ENCODE measurements around the gene IGF2R.

The IGF2R gene

DNA sequence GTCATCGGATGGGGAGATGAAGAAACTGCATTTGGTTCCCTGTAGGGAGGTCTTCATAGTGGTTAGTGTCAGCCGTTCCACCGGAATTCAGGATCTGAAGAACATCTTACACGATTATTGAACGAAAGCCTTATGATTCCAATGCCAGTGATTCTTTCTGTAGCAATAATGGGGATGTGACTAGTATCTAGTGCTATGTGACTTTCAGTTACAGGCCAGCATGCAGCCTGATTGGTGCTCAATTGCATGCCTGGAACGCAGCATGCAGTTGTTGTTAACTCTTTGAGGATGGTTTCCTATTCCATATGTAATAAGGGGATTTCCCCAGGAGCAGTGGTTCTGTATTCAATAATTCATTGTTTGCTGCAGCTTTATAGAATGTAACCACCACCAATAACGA lies 81.1 kb downstream of the IGF2R start:
- DNase-seq: no peak

DNA sequence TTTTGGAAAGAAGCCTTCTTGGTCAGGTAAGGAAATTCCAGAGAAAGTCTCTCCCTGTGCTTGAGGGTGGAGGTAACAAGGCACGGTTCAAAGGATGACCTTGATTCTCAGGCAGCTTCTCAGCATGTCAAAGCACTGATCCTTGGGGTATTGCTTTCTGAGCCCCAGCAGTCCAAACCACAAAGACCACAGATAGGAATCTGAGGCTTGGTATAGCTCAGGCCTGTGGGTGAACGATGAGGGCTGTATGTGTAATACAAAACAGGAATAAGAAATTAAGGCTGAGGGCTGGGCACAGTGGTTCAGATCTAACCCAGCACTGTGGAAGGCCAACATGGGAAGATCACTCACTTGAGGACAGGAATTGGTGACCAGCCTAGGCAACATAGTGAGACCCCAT lies 82.5 kb downstream of the IGF2R start:
- DNase-seq: no peak

DNA sequence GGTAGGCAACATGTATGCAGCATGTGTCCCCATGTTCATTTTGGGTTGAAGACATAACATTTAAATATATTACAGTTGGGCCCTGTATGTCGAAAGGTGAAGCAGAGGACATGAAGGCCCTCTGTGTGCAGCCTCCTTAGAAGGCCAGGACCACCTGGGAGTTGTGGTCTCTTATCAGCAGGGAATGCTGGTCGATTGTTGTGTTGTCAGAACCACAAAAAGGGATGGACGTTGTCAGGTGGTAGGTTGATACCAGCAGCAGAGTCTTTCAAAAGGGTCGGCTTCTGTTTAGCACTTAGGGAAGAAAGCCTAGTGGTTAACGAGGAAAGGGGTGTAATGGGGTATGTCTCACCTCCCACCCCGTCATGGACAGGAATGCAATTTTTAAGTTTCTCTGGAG lies 85.4 kb downstream of the IGF2R start:
- no peak for DNase-seq

DNA sequence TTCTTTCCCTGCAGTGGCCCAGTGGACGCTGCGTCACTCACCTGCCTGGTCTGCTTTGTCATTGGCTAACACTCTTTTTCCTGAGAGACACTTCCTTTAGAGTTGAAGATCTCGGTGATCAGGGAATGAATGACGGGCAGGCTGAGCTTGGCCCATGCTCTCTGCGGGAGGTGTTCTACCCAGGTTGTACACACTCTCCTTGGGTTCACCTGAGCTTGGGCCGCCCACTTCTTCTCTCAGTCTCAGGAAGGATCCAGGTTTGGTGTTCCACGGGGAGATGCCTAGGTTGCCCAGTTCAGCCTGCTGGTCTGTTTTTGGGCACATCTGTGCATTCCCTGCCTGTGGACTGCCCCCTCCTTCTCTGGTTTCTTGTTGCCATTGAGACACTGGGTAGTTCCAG lies 86.0 kb downstream of the IGF2R start:
- no peak for DNase-seq

DNA sequence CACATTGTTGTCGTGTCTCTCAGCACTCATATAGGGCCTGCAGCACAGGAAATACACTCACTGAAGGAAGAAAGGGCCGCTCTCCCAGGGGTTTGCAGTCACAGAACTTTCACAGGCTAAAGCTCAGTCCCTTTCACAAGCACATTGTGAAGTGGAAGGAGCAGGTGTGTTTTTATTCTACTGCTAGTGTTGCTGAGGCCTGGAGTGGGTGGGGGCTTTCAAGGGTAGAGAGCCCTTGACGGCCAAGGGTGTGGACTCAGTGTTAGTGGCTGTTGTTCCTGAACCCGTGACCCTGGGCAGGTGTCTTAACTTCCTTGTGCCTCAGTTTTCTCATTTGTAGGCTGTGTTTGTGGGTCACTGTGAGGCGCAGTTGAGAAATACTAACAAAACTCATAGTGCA lies 86.5 kb downstream of the IGF2R start:
- peak; percentile 85 for DNase-seq

DNA sequence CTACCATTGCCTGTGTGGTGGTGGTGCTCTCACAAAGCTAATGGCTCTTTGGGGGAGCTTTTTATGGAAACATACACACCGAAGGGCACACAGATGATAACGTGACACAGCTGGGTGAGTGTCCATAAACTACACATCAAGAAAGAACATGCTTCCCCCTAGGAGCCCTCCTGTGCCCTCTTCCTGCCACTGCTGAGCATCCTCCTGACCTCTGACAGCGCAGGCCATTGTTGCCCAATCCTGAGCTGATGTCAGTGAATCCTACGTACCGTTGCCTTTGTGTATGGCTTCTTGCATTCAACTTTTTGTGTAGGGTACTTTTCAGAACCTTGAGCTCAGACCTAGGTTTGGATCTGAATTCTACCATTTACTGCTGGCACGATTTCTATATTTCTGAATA lies 86.9 kb downstream of the IGF2R start:
- no peak for DNase-seq

DNA sequence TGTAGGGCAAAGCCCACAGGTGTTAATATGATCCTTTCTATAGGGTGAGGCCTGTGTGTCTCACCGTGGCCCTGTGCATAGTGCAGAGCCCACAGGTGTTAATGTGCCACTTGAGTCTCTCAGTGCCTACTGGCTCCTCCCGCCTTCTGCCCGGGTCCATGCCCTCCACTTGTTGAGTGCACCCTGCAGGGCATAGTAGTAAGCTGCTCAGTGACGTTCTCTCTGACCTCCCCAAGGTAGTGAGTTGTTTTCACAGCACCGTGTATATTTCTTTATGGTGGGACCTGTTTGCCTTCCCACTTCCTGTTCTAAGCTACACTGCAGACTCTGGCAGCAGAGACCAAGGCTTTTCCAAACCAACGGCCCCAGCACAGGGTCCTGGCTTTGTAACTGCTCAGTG lies 88.2 kb downstream of the IGF2R start:
- no peak for DNase-seq

DNA sequence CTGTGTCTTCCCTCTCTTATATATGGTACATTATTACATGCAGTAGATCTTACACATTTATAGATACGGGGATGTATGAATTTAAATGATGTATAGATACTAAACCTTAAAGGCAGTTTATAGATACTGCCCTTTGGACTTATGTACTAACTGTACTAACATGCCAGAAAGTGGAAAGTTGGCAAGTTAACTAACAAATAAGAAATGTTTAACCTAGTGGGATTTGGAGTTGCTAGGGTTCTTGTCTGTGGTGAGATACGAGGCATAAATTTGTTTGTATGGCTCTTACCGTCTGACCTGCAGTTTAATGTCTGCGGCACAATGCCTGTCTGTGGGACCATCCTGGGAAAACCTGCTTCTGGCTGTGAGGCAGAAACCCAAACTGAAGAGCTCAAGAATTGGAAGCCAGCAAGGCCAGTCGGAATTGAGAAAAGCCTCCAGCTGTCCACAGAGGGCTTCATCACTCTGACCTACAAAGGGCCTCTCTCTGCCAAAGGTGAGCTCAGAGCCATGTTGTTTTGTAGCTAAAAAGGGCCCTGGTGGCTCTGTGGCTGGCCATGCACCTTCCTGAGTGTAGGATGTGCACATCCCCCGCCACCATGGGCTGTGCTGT lies 89.8 kb downstream of the IGF2R start:
- no peak for DNase-seq

DNA sequence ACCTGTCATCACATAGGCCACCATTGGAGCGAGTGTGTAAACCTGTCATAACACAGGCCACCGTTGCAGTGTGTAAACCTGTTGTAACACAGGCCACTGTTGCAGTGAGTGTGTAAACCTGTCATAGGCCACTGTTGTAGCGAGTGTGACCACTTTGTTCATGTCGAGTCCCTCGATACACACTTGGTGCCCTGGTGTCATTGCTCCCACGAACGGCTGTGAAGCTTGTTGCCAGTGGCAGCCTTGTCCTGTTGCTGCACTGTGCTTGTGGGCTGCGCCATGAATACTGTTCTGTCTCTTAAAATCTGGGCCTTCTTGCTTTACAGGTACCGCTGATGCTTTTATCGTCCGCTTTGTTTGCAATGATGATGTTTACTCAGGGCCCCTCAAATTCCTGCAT lies 91.3 kb downstream of the IGF2R start:
- no peak for DNase-seq

DNA sequence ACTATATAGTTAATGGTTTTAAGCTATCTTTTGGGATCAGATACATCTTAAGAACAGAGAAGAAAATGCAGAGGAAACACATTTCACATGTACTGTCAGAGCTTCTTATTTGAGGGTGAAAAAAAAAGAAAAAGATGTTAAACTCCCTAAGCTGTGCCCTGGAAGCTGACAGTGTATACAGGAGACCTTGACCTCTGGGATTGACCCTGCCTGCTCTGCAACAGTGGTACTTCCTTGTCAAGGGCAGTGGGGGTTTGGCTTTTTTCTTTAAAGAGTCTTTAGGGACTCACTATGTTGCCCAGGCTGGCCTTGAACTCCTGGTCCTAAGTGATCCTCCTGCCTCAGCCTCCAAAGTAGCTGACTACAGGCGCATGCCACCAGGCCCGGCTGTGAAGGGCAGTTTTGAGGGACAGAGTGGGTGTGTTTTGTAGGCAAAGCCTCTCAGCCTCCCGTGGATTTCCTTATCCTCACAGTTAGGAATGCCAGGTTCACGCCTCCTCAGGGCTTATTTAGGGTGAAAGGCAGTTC lies 92.1 kb downstream of the IGF2R start:
- DNase-seq: no peak

DNA sequence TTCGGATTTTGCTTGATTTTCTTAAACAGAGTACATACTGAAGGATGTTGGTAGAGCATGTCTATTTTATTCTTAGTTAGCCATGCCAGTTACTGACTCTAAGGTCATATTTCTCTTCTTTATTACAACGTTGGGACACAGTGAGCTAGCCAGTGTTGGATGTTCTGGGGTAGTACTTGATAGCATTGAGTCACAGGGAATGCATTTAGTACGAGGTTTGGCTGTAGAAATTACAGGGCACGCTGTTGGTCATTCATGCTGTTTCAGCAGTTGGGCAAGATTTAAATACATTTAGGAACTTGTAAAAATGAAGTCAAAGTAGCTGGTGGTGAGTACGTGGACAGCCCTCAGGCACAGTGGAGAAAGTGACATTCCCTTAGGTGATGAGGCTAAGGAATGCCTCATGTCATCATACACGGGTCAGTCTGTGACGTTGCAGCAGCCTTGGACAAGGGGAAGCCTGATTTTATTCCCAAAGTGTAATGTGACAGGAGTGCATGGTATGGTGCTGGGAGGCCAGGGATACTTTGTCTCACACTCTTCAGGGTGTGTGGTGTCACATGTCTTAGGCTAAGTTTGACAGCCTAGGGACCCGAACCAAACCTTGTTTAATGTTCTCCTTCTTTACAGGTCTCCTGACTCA lies 95.0 kb downstream of the IGF2R start:
- no peak for DNase-seq

DNA sequence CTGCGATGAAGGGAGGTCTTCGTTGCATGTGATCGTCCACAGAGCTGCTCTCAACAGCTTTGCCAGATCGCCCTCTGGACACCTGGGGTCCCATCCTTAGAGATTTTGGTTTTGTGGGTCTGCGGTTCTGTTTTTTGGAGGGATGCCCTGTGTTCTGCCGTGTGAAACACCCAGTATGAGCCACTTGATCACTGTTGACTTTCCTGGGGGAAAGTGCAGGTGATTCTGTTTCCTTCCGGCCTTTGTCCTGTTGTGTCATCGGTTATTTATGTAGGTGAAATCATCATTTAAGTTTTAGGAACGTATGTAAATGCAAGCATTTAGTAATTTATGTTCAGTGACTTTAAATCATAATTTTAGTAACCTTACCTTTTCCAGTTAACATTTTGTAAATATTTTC lies 96.3 kb downstream of the IGF2R start:
- no peak for DNase-seq

DNA sequence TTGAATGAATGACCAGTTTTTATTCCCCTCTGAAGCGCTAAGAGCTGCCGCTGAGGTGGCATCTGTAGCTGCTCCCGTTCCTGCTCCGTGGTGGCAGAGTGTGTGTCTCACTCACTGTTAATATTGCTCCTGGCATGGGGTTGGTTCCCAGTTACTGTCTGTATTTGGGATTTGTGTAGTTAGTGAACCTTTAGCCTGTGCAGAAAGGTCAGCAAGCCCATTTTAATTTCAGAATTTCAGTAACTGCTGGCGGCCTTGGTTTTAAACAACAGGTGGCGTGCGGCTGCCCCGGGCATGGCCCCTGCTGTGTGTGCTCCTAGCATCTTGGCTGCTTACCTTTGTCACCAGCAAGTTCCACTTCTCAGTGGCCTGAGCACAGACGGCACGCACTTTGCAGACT lies 98.7 kb downstream of the IGF2R start:
- no peak for DNase-seq

DNA sequence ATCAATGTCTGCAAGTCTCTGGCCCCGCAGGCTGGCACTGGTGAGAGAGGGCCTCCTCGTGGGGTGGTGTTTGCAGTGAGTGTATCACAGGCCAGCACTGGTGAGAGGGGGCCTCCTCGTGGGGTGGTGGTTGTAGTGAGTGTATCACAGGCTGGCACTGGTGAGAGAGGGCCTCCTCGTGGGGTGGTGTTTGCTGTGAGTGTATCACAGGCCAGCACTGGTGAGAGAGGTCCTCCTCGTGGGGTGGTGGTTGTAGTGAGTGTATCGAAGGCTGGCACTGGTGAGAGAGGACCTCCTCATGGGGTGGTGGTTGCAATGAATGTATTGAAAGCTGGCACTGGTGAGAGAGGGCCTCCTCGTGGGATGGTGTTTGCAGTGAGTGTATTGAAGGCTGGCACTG lies 99.5 kb downstream of the IGF2R start:
- no peak for DNase-seq

DNA sequence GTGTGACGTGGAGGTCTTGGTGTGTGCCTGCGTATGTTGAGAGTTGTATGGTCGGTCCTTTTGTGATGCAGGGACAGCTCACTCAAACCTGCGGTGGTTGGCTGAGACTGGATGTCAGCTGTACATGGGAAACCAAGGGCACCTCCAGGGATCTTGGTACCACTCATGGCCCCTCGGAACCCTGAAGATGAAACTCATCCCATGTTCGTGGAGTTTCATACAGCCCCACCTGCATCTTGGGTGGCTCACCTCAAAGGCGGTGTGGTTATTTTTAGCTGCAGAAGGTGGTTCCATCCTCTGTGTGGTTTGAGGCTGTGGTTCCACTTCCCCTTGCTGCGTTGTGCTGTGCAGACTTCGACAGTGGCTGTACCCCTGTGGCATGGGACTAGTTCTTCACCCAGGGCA lies 100.2 kb downstream of the IGF2R start:
- no peak for DNase-seq

DNA sequence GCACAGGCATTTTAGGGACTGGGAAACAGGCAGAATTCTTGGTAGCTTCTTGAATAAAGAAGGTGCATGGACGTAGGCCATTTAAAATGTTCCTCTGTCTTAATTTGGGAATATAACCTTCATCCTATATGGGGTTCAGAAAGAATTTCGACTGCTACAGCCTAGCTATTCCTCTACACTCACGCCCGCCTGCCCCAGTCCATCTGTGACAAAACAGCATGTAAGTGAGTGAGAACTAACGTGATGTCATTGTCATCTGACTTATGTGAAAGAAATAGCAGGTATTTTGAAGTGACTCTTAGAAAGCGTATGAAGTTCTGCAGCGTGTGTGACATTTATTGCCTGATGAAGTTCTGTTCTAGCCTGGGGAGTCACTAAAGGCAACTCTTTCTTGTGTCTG lies 100.6 kb downstream of the IGF2R start:
- no peak for DNase-seq

DNA sequence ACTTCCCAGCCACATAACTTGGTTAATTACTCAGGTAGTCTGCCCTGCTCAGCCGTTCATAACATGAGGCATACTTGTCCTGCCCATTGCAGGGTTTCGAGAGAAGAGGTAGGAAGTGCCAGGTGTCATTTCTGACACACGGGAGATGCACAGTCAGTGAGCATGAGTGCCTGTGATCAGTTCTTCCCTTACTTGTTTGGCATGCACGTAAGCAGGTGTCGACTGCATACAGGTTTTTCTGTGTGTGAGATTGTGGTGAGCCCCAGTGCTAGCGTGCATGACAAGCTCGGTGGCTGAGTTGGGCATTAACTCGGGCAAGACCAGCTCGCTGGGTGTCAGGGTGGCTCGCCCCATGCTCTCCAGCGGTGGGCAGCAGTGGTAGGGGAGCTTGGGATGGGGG lies 101.5 kb downstream of the IGF2R start:
- DNase-seq: no peak

DNA sequence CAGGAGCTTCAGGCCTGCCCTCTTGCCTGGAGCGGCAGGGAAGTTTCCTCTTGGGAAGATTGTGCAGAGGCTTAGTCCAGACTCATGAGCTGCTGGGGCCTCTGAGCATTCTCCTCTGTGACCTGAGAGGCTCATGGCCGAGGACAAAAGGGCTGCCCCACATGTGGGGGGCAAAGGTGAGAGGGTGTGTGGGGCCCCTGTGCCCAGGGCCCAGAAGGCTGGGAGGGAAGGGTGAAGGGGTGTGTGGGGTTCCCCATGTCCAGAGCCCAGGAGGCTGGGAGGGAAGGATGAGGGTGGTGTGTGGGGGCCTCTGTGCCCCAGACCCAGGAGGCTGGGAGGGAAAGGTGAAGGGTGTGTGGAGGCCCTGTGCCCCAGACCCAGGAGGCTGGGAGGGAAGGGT lies 101.9 kb downstream of the IGF2R start:
- DNase-seq: no peak

DNA sequence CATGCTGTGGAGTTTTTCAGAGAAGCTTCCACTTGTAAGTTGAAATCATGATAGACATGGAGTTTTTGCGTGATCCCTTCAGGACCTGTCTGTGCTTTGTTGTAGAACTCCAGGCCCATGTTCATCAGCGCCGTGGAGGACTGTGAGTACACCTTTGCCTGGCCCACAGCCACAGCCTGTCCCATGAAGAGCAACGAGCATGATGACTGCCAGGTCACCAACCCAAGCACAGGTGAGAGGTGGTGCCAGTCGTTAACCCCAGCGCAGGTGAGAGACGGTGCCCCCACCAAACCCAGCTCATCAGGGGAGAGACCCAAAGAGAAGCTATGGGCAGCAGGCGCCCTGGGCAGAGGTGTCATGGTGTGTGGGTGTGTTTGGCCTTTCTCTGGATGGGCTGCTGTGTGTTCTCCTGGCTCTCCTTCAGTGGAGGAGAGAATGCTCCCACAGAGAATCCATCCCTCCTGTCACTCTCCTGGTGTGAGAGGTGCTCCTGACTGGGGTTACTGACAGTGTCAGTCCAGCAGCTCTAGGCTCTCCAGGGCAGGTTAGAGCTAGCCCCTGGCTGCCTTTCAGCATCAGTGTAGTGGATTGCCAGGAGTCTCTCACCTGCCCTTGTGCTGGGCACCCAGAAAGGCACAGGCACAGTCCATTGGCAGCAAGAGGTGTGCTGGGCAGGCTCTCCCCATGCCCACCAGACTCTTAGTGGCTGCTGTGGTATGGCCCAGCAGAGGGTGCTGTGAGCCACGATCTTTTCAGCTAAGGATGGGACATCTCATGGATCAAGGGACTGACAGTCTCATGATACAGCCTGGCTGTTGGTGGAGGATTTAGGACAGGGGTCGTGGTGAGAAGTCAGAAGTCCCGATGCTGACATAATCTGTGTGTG lies 103.2 kb downstream of the IGF2R start:
- DNase-seq: no peak

DNA sequence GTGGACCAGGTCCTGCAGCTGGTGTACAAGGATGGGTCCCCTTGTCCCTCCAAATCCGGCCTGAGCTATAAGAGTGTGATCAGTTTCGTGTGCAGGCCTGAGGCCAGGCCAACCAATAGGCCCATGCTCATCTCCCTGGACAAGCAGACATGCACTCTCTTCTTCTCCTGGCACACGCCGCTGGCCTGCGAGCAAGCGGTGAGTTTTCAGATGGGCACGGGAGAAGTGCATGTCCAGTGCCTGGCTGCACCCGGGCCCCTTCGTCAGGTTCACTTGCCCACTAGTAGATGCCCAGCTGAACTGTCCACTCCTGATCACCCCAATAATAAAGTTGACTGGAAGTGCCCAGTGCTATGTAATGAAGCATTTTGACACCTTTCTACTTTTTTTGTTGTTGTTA lies 104.4 kb downstream of the IGF2R start:
- no peak for DNase-seq

DNA sequence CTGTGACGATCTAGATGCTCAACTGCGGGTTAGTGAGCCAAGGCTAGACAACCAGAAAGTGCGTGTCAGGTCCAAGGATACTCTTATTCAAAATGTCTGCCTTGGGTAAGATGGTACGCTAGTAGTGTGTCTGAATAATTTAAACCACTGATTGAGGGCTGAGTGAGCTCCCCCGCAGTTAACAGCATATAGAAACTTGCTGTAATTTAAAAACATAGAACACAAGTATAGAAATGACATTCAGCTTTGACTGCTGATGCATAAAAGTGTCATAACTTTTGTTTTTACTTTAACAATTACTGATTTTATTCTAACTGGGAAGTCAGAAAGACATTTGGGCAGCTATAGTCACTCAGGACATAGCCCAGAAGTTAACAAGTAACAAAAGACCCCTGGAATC lies 107.1 kb downstream of the IGF2R start:
- no peak for DNase-seq

DNA sequence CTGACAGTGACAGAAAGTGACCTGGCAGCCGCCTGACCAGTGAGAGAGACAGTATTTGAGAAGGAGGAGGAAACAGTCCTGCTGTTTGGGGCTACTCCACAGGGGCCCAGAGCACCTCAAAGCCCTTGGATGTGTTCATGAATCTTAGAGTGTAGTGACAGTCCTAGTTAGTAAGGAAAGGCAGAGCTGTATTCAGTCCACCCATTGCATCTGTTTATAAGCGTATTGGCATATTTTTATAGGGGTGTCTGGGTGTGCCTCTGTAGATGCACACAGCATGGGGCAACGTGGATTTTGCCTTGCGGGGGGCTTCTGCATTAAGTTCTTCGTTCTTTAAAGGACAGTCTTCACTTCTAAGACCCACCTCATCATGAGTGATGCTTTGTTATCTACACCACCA lies 108.1 kb downstream of the IGF2R start:
- no peak for DNase-seq

DNA sequence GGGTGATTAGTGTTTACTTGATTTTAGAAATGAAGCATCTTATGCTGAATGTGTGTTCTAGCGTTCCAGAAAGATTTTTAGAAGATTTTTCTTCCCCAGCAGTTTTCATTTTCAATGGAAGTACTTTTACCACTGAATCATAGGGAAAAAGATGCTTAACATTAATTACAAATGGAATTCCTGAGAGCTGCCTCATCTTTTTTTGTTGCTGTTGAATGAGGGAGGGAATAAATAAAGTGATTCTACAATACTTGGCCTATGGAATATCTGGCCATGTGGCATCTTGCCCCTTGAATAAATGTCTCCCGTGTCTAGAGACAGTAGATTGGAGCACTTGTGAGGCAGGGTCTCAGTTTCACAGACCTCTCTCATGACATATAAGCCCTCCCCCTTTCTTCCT lies 108.6 kb downstream of the IGF2R start:
- no peak for DNase-seq
